Ishikawa (cell line): Measurements from ENCODE around the gene DPM1.

Experiments used
- EGR1 ChIP-seq: IDR thresholded peaks from 2 replicates; pipeline ENCODE4 v1.6.1; 2012
- RAD21 ChIP-seq: IDR thresholded peaks from 2 replicates; pipeline ENCODE4 v1.6.1; 2012; ENCODE audit warnings: low read depth
- TF ChIP-seq, protein P1 (sequence below): IDR thresholded peaks from 2 replicates; pipeline ENCODE4 v1.6.1; 2012

- TF ChIP-seq, protein P1, sequence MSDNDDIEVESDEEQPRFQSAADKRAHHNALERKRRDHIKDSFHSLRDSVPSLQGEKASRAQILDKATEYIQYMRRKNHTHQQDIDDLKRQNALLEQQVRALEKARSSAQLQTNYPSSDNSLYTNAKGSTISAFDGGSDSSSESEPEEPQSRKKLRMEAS, result no peak
- TF ChIP-seq RAD21, result no peak
- no peak for TF ChIP-seq EGR1
These were observed 9.3 kb upstream of the DPM1 start for GRCh38 chr20:50967586-50967985.
